Panc1 (cell line): Measurements from ENCODE around the gene HASPIN. TPM values are rescaled to one million over a fixed set of nuclear protein-coding genes. Genes with fewer than 3 reads are reported as not detected.
A peak's percentile ranks its signal among the peaks of the same experiment; 100 is the strongest.

ENCODE experiments used
- ATAC-seq: fragments of 200-7000 bp; cut with Tn5 transposase; 2 replicates; pipeline ENCODE4 v1.9.1; 2020; ENCODE audit warnings: mild to moderate bottlenecking, moderate library complexity
- BruUV-seq: library from RNA; stranded (reverse); fragments of 400-500 nt; replicated peaks from 2 replicates; lab custom pipeline; 2021; lab: Mats Ljungman, UMichigan
- CTCF ChIA-PET: fragments of 300-600 bp; sonication (Branson Sonifier 250); formaldehyde crosslinking; loops from one replicate; lab custom pipeline; 2022; ENCODE audit warnings: antibody characterized with exemption; lab: Charles Lee
- POLR2A ChIA-PET: fragments of 300-600 bp; sonication (Branson Sonifier 250); formaldehyde crosslinking; loops from one replicate; lab custom pipeline; 2022; ENCODE audit warnings: antibody characterized with exemption; lab: Charles Lee
- DNase-seq: peaks from one replicate; pipeline ENCODE4 v3.0.0-alpha.2; 2010; ENCODE audit warnings: low read depth, low spot score
- H3K27ac ChIP-seq: 2 replicates; pipeline ENCODE4 v1.5.1; 2011; ENCODE audit warnings: mild to moderate bottlenecking, low read length, inconsistent platforms
- H3K27me3 ChIP-seq: fragments of 200-500 bp; sonication (Bioruptor generic); 2 replicates; pipeline ENCODE4 v1.6.0; 2014; ENCODE audit warnings: low read length, inconsistent platforms; ENCODE audit not compliant: control insufficient read depth, insufficient read depth
- H3K36me3 ChIP-seq: fragments of 200-500 bp; sonication (Bioruptor generic); 2 replicates; pipeline ENCODE4 v1.5.1; 2014; ENCODE audit warnings: inconsistent platforms, mild to moderate bottlenecking, low read length, moderate library complexity; ENCODE audit not compliant: control insufficient read depth, insufficient read depth
- H3K4me1 ChIP-seq: 2 replicates; pipeline ENCODE4 v1.5.1; 2011; ENCODE audit warnings: inconsistent platforms, mild to moderate bottlenecking, low read length, moderate library complexity; ENCODE audit not compliant: control insufficient read depth, insufficient read depth
- H3K4me3 ChIP-seq, 2 experiments: 2 replicates each; pipeline ENCODE4 v1.5.1; 2011 to 2012; ENCODE audit warnings: low read depth in 2 of 2, low read length in 2 of 2, mild to moderate bottlenecking in 2 of 2, inconsistent platforms in 1 of 2, moderate library complexity in 1 of 2
- H3K9me3 ChIP-seq: fragments of 200-500 bp; sonication (Bioruptor generic); 2 replicates; pipeline ENCODE4 v1.5.1; 2014; ENCODE audit warnings: low read depth, mild to moderate bottlenecking, inconsistent platforms, low read length, moderate library complexity; ENCODE audit not compliant: control insufficient read depth, insufficient read depth
- CTCF ChIP-seq: fragments of 450-650 bp; IDR thresholded peaks from 2 replicates; pipeline ENCODE4 v1.5.1; 2017; ENCODE audit warnings: mild to moderate bottlenecking
- POLR2AphosphoS5 ChIP-seq: IDR thresholded peaks from 2 replicates; pipeline ENCODE4 v1.6.1; 2012; ENCODE audit warnings: mild to moderate bottlenecking, low read depth, low read length, moderate library complexity
- REST ChIP-seq, 2 experiments: IDR thresholded peaks; 2 replicates each; pipeline ENCODE4 v1.6.1; 2011 to 2012; ENCODE audit warnings: low read depth in 2 of 2, control low read depth in 1 of 2, low read length in 1 of 2, mild to moderate bottlenecking in 1 of 2, moderate library complexity in 1 of 2; ENCODE audit not compliant: insufficient read depth in 1 of 2
- SIN3A ChIP-seq: IDR thresholded peaks from 2 replicates; pipeline ENCODE4 v1.6.1; 2012; ENCODE audit warnings: low read depth, mild to moderate bottlenecking, low read length, moderate library complexity, borderline replicate concordance; ENCODE audit not compliant: insufficient read depth
- in situ Hi-C: cut with HindIII; loops from 2 replicates; pipeline ENCODE4 v1.10.0; 2016; ENCODE audit warnings: low sequenced_read_pairs, low pct_unique_long_range_greater_than_20kb
- intact Hi-C: fragments of 100-400 bp; cut with micrococcal nuclease; formaldehyde crosslinking; loops from one replicate; pipeline ENCODE4 v1.10.0; 2022; ENCODE audit not compliant: unreplicated experiment
- total RNA-seq: library from RNA; stranded (reverse); gene quantifications from one replicate; pipeline ENCODE4 v1.2.1, GENCODE V29; 2021; ENCODE audit not compliant: unreplicated experiment

The HASPIN gene
- total RNA-seq, 1 experiment from 2014 or later, result 10.6 TPM

DNA sequence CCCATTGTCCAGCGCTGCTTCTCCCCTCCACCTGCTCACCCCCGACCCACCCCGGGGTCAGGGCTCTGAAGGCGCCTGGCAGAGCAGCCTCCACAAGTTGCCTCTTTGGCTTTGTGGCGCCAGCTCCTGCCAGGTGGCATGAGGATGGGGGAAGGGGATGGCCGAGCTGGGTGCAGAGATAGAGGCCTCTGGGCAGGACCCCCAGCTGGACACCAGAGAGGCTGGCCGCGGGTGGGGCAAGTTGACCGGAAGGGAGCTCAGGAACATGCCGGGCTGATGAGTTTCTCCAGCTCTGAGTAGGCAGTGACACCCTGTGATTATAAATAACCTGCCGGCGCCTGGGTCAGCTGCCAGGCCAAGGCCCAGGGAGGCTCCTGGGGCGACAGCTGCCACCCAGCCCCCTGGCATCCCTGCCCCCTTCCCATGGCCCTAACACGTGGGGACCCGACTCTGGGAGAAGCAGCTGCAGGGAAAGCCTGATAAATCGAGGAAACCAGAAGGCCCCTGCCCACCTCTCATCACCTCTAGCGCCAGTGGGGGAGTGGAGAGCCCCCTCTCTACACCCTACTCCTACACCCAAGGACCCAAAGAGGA, 28.5 kb upstream of the HASPIN start:
- DNase-seq, result no peak
- peaks cover 4% of the 10 kb centered on the region for H3K4me1 ChIP-seq
- H3K36me3 ChIP-seq, result no peaks in the 10 kb centered on the region
- peak overlapping the region; percentile 44; the same call in 1 of the 2 replicates for H3K27ac ChIP-seq
- H3K27me3 ChIP-seq, result no peaks in the 10 kb centered on the region
- intact Hi-C loops, result no loop called here
- ATAC-seq, result peak; percentile 75
- in situ Hi-C loops, result no loop called here
- H3K9me3 ChIP-seq, result no peaks in the 10 kb centered on the region
- peak overlapping the region; percentile 48 to 70 for H3K4me3 ChIP-seq
- CTCF ChIA-PET, result interaction anchor here (0.5 to 0.7 kb wide), 2 partner anchors 21 to 944 kb away, joined by 4 to 8 read pairs; no protein-coding TSS in a partner anchor
- BruUV-seq, result no TSS peak
- POLR2A ChIA-PET, result interaction anchor here (0.6 kb wide), 1 partner anchor 448 kb away, joined by 3 read pairs; no protein-coding TSS in a partner anchor
- TF ChIP-seq SIN3A, result 0 out of 2 replicates have a peak, but pooled peaks have one; percentile 7
- TF ChIP-seq REST (IDR thresholded peaks at IDR 0.05; ENCODE audit: insufficient read depth in 1 of 2, low read depth in 2 of 2, low read length in 1 of 2), result no peak
- TF ChIP-seq CTCF, result no peak

DNA sequence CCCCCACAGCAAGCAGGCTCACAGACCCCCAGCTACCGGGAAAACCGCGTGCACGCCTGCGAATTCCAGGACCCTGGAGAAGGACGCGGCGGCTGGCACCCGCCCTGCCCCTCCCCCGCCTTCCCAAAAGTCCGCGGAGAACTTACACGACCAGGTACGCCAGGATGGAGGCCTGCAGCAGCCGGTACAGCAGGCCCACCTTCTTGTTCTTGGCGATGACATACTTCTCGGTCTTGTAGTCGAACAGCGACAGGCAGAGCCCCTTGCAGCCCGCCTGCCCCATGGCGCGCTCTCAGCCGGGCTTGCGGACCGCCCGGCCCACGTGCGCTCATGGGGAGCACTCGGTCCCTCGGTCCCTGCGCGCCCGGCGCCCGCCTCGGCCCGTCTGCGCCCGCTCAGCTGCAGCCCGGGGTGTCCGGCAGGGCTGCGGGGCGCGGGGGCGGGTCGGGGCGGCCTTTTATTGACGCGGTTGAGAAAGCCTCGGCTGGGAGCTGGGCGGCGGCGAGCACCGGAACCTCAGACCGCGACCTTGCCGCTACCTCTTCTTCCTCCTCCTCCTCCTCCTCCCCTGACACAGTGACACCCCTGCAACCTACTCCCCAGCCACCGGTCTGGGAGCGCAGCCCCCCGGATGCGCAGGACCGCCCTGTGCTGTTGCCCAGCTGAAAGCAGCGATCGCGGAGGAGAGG, 27.8 kb upstream of the HASPIN start, which contains the start of gene P2RX5:
Gene P2RX5, minus strand, starts transcription at position 433 of the 689 bp plus-strand sequence. Its CDS starts 150 bp downstream, at position 283.
- peak within 1 kb of the TSS; percentile 44; the same call in 1 of the 2 replicates for H3K27ac ChIP-seq
- no peak for TF ChIP-seq CTCF
- peak; percentile 85 to 86 for TF ChIP-seq REST (IDR thresholded peaks at IDR 0.05; ENCODE audit: insufficient read depth in 1 of 2, low read depth in 2 of 2, low read length in 1 of 2)
- peak; percentile 55; the same call in 1 of the 2 replicates for TF ChIP-seq SIN3A
- no peak for TF ChIP-seq POLR2AphosphoS5
- POLR2A ChIA-PET, result no interaction called here
- peaks cover 4% of the 10 kb centered on the region for H3K4me1 ChIP-seq
- no peaks in the 10 kb centered on the region for H3K9me3 ChIP-seq
- H3K27me3 ChIP-seq, result no peaks in the 10 kb centered on the region
- no peaks in the 10 kb centered on the region for H3K36me3 ChIP-seq
- intact Hi-C loops, result no loop called here
- peak; percentile 61 for ATAC-seq
- DNase-seq, result no peak
- peak within 1 kb of the TSS; percentile 48 to 70 for H3K4me3 ChIP-seq
- no TSS peak for BruUV-seq
- in situ Hi-C loops, result no loop called here
- CTCF ChIA-PET, result interaction anchor here (0.5 to 0.7 kb wide), 2 partner anchors 21 to 945 kb away, joined by 4 to 8 read pairs; no protein-coding TSS in a partner anchor
